Fibroblast of the aortic adventitia (primary cell): ENCODE results near the gene FNIP1. TPM values are rescaled to one million over a fixed set of nuclear protein-coding genes. Genes with fewer than 3 reads are reported as not detected.
A peak's percentile ranks its signal among the peaks of the same experiment; 100 is the strongest.
"Not testable (repeated sequence)": the region's sequence is repeated elsewhere in the genome, so short reads cannot be mapped to it uniquely, and the experiment has no call there.

Experiments used
- DNase-seq: peaks from one replicate; pipeline ENCODE4 v3.0.0-alpha.2; 2010; ENCODE audit warnings: low read depth
- H3K4me3 ChIP-seq: 2 replicates; pipeline ENCODE4 v1.5.1; 2011; ENCODE audit warnings: low read depth, mild to moderate bottlenecking, control low read depth, low read length, moderate library complexity
- CTCF ChIP-seq: IDR thresholded peaks from 2 replicates; pipeline ENCODE4 v1.5.1; 2011; ENCODE audit warnings: mild to moderate bottlenecking, low read length, control low read depth, inconsistent platforms; ENCODE audit not compliant: insufficient read depth
- total RNA-seq: library from RNA; depleted of rRNA; stranded (reverse); fragments of >200 nt; gene quantifications from 2 replicates; pipeline ENCODE4 v1.2.3, GENCODE V29; 2012; ENCODE audit warnings: low replicate concordance

Gene FNIP1
- total RNA-seq, 1 donor = 99.9 TPM

- H3K4me3 ChIP-seq = no peak overlapping the region
- DNase-seq = no peak
- no peak for TF ChIP-seq CTCF
These were observed 201.5 kb downstream of the FNIP1 start for GRCh38 chr5:131595088-131596033.

GRCh38 chr5:131593921-131594320 is 202.9 kb downstream of the FNIP1 start:
- H3K4me3 ChIP-seq = no peak overlapping the region
- DNase-seq = peak; percentile 64
- no peak for TF ChIP-seq CTCF

- not testable (repeated sequence) for H3K4me3 ChIP-seq
- DNase-seq = peak; percentile 65
These were observed 203.4 kb downstream of the FNIP1 start for GRCh38 chr5:131593436-131593835.

Other genes with a start within 250 kb of the FNIP1 start
- gene RAPGEF6, start 161.8 kb downstream of the FNIP1 start, total RNA-seq = 17.5 and 47.0 TPM in 2 replicates
- gene MEIKIN, start 148.6 kb upstream of the FNIP1 start, total RNA-seq = not detected in 2 replicates
- gene ACSL6, start 214.6 kb upstream of the FNIP1 start, total RNA-seq = not detected in 2 replicates